Central memory CD8-positive, alpha-beta T cell (primary cell): Measurements from ENCODE around the gene SPACA7.
"Not testable (repeated sequence)": the region's sequence is repeated elsewhere in the genome, so short reads cannot be mapped to it uniquely, and the experiment has no call there.

Experiments
- ATAC-seq: fragments of 150-1000 bp; cut with Tn5 transposase; replicated peaks from 2 replicates; pipeline ENCODE4 v1.10.0; 2022; ENCODE audit warnings: mild to moderate bottlenecking, moderate FRiP score, moderate number of reproducible peaks; ENCODE audit not compliant: poor library complexity, severe bottlenecking; ENCODE audit errors: extremely low read depth
- DNase-seq, 2 donors: peaks; one replicate each; pipeline ENCODE4 v3.0.0; 2021; ENCODE audit warnings: low spot score in 2 of 2
- H3K27ac Mint-ChIP-seq: one replicate; pipeline ENCODE4 v1.8.0; 2022; ENCODE audit warnings: low read depth, mild to moderate bottlenecking, moderate library complexity, mixed read lengths
- H3K27me3 Mint-ChIP-seq: one replicate; pipeline ENCODE4 v1.8.0; 2022; ENCODE audit warnings: mixed read lengths
- H3K36me3 Mint-ChIP-seq: one replicate; pipeline ENCODE4 v1.8.0; 2022; ENCODE audit warnings: mild to moderate bottlenecking, moderate library complexity, mixed read lengths; ENCODE audit not compliant: insufficient read depth
- H3K4me1 Mint-ChIP-seq: one replicate; pipeline ENCODE4 v1.8.0; 2022; ENCODE audit warnings: mixed read lengths
- H3K4me3 Mint-ChIP-seq: one replicate; pipeline ENCODE4 v1.8.0; 2022; ENCODE audit warnings: mild to moderate bottlenecking, moderate library complexity, mixed read lengths
- H3K9me3 Mint-ChIP-seq: one replicate; pipeline ENCODE4 v1.8.0; 2022; ENCODE audit warnings: mixed read lengths

The SPACA7 gene

GRCh38 chr13:112395022-112395421 lies 18.9 kb downstream of the SPACA7 start:
- not testable (repeated sequence) for H3K4me1 Mint-ChIP-seq, ATAC-seq, H3K27ac Mint-ChIP-seq, DNase-seq, H3K9me3 Mint-ChIP-seq, H3K36me3 Mint-ChIP-seq, H3K4me3 Mint-ChIP-seq
- H3K27me3 Mint-ChIP-seq: peaks cover 20% of the 10 kb centered on the region

- DNase-seq, H3K4me1 Mint-ChIP-seq, H3K27ac Mint-ChIP-seq, H3K9me3 Mint-ChIP-seq, H3K4me3 Mint-ChIP-seq, ATAC-seq, H3K36me3 Mint-ChIP-seq: not testable (repeated sequence)
- peaks cover 11% of the 10 kb centered on the region for H3K27me3 Mint-ChIP-seq
Measured at GRCh38 chr13:112395941-112396340, 19.8 kb downstream of the SPACA7 start.

GRCh38 chr13:112397108-112397507 lies 21.0 kb downstream of the SPACA7 start:
- Mint-ChIP-seq H3K27me3 (peaks cover 8% of the 10 kb centered on the region), H3K4me3 (no peak overlapping the region), H3K4me1 (no peaks in the 10 kb centered on the region), H3K27ac (no peak overlapping the region), H3K9me3 (no peaks in the 10 kb centered on the region), H3K36me3 (no peaks in the 10 kb centered on the region)
- no peak for ATAC-seq
- no peak for DNase-seq

- H3K27ac Mint-ChIP-seq, H3K27me3 Mint-ChIP-seq, ATAC-seq, DNase-seq, H3K36me3 Mint-ChIP-seq, H3K9me3 Mint-ChIP-seq, H3K4me3 Mint-ChIP-seq, H3K4me1 Mint-ChIP-seq: not testable (repeated sequence)
Measured at GRCh38 chr13:112398347-112398746, 22.2 kb downstream of the SPACA7 start.

- H3K36me3 Mint-ChIP-seq, H3K4me1 Mint-ChIP-seq, H3K4me3 Mint-ChIP-seq, H3K27ac Mint-ChIP-seq, ATAC-seq, DNase-seq: not testable (repeated sequence)
- Mint-ChIP-seq H3K27me3 (peaks cover 31% of the 10 kb centered on the region), H3K9me3 (peaks cover 14% of the 10 kb centered on the region)
Measured at GRCh38 chr13:112409828-112410227, 33.7 kb downstream of the SPACA7 start.

GRCh38 chr13:112416647-112417046 lies 40.5 kb downstream of the SPACA7 start:
- ATAC-seq: no peak
- Mint-ChIP-seq H3K4me1 (no peaks in the 10 kb centered on the region), H3K27ac (no peak overlapping the region), H3K4me3 (no peak overlapping the region), H3K9me3 (peaks cover 40% of the 10 kb centered on the region), H3K36me3 (no peaks in the 10 kb centered on the region), H3K27me3 (peaks cover 17% of the 10 kb centered on the region)
- DNase-seq: no peak

- no peaks in the 10 kb centered on the region for H3K36me3 Mint-ChIP-seq
- H3K4me3 Mint-ChIP-seq: no peak overlapping the region
- ATAC-seq (no peak), DNase-seq (no peak)
- peaks cover 40% of the 10 kb centered on the region for H3K9me3 Mint-ChIP-seq
- no peaks in the 10 kb centered on the region for H3K4me1 Mint-ChIP-seq
- no peak overlapping the region for H3K27ac Mint-ChIP-seq
- peaks cover 22% of the 10 kb centered on the region for H3K27me3 Mint-ChIP-seq
Measured at GRCh38 chr13:112417079-112417478, 40.9 kb downstream of the SPACA7 start.

GRCh38 chr13:112424098-112424497 lies 47.9 kb downstream of the SPACA7 start:
- DNase-seq (no peak), ATAC-seq (no peak)
- peaks cover 32% of the 10 kb centered on the region for H3K9me3 Mint-ChIP-seq
- H3K27me3 Mint-ChIP-seq: peaks cover 46% of the 10 kb centered on the region
- no peak overlapping the region for H3K4me3 Mint-ChIP-seq
- no peaks in the 10 kb centered on the region for H3K36me3 Mint-ChIP-seq
- no peak overlapping the region for H3K27ac Mint-ChIP-seq
- no peaks in the 10 kb centered on the region for H3K4me1 Mint-ChIP-seq

- Mint-ChIP-seq H3K36me3 (no peaks in the 10 kb centered on the region), H3K4me1 (no peaks in the 10 kb centered on the region), H3K27ac (no peak overlapping the region), H3K4me3 (no peak overlapping the region), H3K27me3 (peaks cover 28% of the 10 kb centered on the region), H3K9me3 (peaks cover 13% of the 10 kb centered on the region)
- DNase-seq (no peak), ATAC-seq (no peak)
Measured at GRCh38 chr13:112428704-112429103, 52.5 kb downstream of the SPACA7 start.

- DNase-seq: no peak
- H3K27me3 Mint-ChIP-seq: peaks cover 17% of the 10 kb centered on the region
- H3K4me3 Mint-ChIP-seq: no peak overlapping the region
- no peaks in the 10 kb centered on the region for H3K36me3 Mint-ChIP-seq
- no peak for ATAC-seq
- peaks cover 6% of the 10 kb centered on the region for H3K9me3 Mint-ChIP-seq
- no peak overlapping the region for H3K27ac Mint-ChIP-seq
- no peaks in the 10 kb centered on the region for H3K4me1 Mint-ChIP-seq
Measured at GRCh38 chr13:112431734-112432133, 55.6 kb downstream of the SPACA7 start.

- peaks cover 17% of the 10 kb centered on the region for H3K27me3 Mint-ChIP-seq
- H3K27ac Mint-ChIP-seq, H3K4me1 Mint-ChIP-seq, DNase-seq, H3K9me3 Mint-ChIP-seq, ATAC-seq, H3K36me3 Mint-ChIP-seq, H3K4me3 Mint-ChIP-seq: not testable (repeated sequence)
Measured at GRCh38 chr13:112432734-112433133, 56.6 kb downstream of the SPACA7 start.

- H3K27ac Mint-ChIP-seq, H3K4me3 Mint-ChIP-seq, ATAC-seq, H3K36me3 Mint-ChIP-seq, H3K4me1 Mint-ChIP-seq, DNase-seq: not testable (repeated sequence)
- peaks cover 13% of the 10 kb centered on the region for H3K9me3 Mint-ChIP-seq
- H3K27me3 Mint-ChIP-seq: peaks cover 17% of the 10 kb centered on the region
Measured at GRCh38 chr13:112433517-112433916, 57.4 kb downstream of the SPACA7 start.

- no peak overlapping the region for H3K27ac Mint-ChIP-seq
- peaks cover 17% of the 10 kb centered on the region for H3K27me3 Mint-ChIP-seq
- no peak for ATAC-seq
- DNase-seq: no peak
- H3K9me3 Mint-ChIP-seq: peaks cover 14% of the 10 kb centered on the region
- H3K36me3 Mint-ChIP-seq: peaks cover 1% of the 10 kb centered on the region
- H3K4me1 Mint-ChIP-seq: no peaks in the 10 kb centered on the region
- no peak overlapping the region for H3K4me3 Mint-ChIP-seq
Measured at GRCh38 chr13:112434032-112434431, 57.9 kb downstream of the SPACA7 start.
